ENCODE measurements around the gene SCFD2. TPM values are rescaled to one million over a fixed set of nuclear protein-coding genes. Genes with fewer than 3 reads are reported as not detected.

SCFD2 gene
- total and polyA plus RNA-seq, 4 donors: 4.3 to 28.8 (median 7.4) TPM

DNA sequence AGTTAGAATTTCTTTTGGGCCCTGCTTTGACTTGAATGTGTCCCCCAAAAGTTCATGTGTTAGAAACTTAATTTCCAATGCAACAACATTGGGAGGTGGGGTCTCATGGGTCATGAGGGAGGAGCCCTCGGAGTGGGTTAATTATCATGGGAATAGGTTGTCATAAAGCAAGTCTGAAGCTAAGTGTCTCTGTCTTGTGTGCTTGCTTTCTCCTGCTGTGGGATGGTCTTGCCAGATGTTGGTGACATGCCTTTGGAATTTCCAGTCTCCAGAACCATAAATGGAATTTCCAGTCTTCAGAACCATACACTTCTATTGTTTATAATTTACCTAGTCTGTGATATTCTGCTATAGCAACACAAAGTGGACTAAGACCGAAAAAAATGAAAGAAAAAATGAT, 432.1 kb downstream of the SCFD2 start:
- no peak overlapping the region for H3K9ac ChIP-seq (ENCODE audit: low read depth in 1 of 2, low read length in 2 of 2)
- no peaks in the 10 kb centered on the region for H3K27me3 ChIP-seq (ENCODE audit: control insufficient read depth in 4 of 4, insufficient read depth in 4 of 4, low read length in 3 of 4)
- no peaks in the 10 kb centered on the region for H3K9me3 ChIP-seq (ENCODE audit: control insufficient read depth in 4 of 4, low read length in 3 of 4)
- peaks cover 0 to 7% (median 4%) of the 10 kb centered on the region in 4 donors for H3K4me1 ChIP-seq (ENCODE audit: control insufficient read depth in 4 of 4, insufficient read depth in 4 of 4, low read length in 3 of 4)
- H3K36me3 ChIP-seq (ENCODE audit: control insufficient read depth in 4 of 4, insufficient read depth in 3 of 4, low read depth in 1 of 4, low read length in 3 of 4): no peaks in the 10 kb centered on the region
- DNase-seq (ENCODE audit: low spot score): no peak
- H3K4me3 ChIP-seq (ENCODE audit: low read depth in 1 of 3, low read length in 3 of 3): no peak overlapping the region
- TF ChIP-seq TAF1 (conservative IDR thresholded peaks at IDR 0.05) (no peak), RXRA (IDR thresholded peaks at IDR 0.05) (no peak), SP1 (IDR thresholded peaks at IDR 0.05) (no peak), JUND (IDR thresholded peaks at IDR 0.05) (no peak), YY1 (IDR thresholded peaks at IDR 0.05) (no peak), GABPA (IDR thresholded peaks at IDR 0.05 in 1 of 2, conservative IDR thresholded peaks at IDR 0.05 in 1 of 2) (no peak), HNF4A (conservative IDR thresholded peaks at IDR 0.05) (no peak), FOXA1 (IDR thresholded peaks at IDR 0.05) (no peak)
- TF ChIP-seq, protein P1, sequence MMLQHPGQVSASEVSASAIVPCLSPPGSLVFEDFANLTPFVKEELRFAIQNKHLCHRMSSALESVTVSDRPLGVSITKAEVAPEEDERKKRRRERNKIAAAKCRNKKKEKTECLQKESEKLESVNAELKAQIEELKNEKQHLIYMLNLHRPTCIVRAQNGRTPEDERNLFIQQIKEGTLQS (IDR thresholded peaks at IDR 0.05): no peak
- TF ChIP-seq, protein P2, sequence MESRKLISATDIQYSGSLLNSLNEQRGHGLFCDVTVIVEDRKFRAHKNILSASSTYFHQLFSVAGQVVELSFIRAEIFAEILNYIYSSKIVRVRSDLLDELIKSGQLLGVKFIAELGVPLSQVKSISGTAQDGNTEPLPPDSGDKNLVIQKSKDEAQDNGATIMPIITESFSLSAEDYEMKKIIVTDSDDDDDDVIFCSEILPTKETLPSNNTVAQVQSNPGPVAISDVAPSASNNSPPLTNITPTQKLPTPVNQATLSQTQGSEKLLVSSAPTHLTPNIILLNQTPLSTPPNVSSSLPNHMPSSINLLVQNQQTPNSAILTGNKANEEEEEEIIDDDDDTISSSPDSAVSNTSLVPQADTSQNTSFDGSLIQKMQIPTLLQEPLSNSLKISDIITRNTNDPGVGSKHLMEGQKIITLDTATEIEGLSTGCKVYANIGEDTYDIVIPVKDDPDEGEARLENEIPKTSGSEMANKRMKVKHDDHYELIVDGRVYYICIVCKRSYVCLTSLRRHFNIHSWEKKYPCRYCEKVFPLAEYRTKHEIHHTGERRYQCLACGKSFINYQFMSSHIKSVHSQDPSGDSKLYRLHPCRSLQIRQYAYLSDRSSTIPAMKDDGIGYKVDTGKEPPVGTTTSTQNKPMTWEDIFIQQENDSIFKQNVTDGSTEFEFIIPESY (IDR thresholded peaks at IDR 0.05): no peak
- TF ChIP-seq, protein P3, sequence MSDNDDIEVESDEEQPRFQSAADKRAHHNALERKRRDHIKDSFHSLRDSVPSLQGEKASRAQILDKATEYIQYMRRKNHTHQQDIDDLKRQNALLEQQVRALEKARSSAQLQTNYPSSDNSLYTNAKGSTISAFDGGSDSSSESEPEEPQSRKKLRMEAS (IDR thresholded peaks at IDR 0.05): no peak
- TF ChIP-seq, protein P4, sequence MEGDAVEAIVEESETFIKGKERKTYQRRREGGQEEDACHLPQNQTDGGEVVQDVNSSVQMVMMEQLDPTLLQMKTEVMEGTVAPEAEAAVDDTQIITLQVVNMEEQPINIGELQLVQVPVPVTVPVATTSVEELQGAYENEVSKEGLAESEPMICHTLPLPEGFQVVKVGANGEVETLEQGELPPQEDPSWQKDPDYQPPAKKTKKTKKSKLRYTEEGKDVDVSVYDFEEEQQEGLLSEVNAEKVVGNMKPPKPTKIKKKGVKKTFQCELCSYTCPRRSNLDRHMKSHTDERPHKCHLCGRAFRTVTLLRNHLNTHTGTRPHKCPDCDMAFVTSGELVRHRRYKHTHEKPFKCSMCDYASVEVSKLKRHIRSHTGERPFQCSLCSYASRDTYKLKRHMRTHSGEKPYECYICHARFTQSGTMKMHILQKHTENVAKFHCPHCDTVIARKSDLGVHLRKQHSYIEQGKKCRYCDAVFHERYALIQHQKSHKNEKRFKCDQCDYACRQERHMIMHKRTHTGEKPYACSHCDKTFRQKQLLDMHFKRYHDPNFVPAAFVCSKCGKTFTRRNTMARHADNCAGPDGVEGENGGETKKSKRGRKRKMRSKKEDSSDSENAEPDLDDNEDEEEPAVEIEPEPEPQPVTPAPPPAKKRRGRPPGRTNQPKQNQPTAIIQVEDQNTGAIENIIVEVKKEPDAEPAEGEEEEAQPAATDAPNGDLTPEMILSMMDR (IDR thresholded peaks at IDR 0.05; ENCODE audit: low read depth, low read length, missing input control): no peak
- TF ChIP-seq, protein P5, sequence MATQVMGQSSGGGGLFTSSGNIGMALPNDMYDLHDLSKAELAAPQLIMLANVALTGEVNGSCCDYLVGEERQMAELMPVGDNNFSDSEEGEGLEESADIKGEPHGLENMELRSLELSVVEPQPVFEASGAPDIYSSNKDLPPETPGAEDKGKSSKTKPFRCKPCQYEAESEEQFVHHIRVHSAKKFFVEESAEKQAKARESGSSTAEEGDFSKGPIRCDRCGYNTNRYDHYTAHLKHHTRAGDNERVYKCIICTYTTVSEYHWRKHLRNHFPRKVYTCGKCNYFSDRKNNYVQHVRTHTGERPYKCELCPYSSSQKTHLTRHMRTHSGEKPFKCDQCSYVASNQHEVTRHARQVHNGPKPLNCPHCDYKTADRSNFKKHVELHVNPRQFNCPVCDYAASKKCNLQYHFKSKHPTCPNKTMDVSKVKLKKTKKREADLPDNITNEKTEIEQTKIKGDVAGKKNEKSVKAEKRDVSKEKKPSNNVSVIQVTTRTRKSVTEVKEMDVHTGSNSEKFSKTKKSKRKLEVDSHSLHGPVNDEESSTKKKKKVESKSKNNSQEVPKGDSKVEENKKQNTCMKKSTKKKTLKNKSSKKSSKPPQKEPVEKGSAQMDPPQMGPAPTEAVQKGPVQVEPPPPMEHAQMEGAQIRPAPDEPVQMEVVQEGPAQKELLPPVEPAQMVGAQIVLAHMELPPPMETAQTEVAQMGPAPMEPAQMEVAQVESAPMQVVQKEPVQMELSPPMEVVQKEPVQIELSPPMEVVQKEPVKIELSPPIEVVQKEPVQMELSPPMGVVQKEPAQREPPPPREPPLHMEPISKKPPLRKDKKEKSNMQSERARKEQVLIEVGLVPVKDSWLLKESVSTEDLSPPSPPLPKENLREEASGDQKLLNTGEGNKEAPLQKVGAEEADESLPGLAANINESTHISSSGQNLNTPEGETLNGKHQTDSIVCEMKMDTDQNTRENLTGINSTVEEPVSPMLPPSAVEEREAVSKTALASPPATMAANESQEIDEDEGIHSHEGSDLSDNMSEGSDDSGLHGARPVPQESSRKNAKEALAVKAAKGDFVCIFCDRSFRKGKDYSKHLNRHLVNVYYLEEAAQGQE (IDR thresholded peaks at IDR 0.05): no peak
- no peak overlapping the region for H3K27ac ChIP-seq (ENCODE audit: low read depth in 1 of 2, low read length in 2 of 2)
- 96% methylated on average over 2 of the region's 2 CpGs for WGBS
